Right renal cortex interstitium (tissue), 3 donors: ENCODE measurements around the gene FARP1. TPM values are rescaled to one million over a fixed set of nuclear protein-coding genes. Genes with fewer than 3 reads are reported as not detected.

Source experiments
- DNase-seq, 3 donors: peaks; one replicate each; pipeline ENCODE4 v3.0.0-alpha.2; 2013; ENCODE audit warnings: low read depth in 3 of 3, low spot score in 2 of 3
- polyA plus RNA-seq, 3 donors: library from polyadenylated mRNA; unstranded; fragments of 120-200 nt; gene quantifications; one replicate each; pipeline ENCODE4 v1.2.1, GENCODE V29; 2013; ENCODE audit not compliant: insufficient read length in 3 of 3

The FARP1 gene
- polyA plus RNA-seq, 3 donors: 256 to 276 (median 265) TPM

DNA sequence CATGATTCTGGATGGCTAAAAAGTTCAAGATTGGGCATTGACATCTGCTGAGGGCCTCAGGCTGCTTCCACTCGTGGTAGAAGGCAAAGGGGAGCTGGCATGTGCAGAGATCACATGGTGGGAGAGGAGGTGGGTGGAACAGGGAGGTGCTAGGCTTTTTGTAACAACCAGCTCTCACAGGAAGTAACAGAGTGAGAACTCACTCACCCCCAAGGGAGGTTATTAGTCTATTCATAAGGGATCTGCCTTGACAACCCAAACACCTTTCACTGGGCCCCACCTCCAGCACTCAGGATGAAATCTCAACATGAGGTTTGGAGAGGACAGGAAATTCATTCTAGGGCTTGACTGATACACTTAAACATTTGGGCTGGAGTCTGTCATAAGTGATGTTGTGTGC lies 231.9 kb downstream of the FARP1 start:
- no peak for DNase-seq

DNA sequence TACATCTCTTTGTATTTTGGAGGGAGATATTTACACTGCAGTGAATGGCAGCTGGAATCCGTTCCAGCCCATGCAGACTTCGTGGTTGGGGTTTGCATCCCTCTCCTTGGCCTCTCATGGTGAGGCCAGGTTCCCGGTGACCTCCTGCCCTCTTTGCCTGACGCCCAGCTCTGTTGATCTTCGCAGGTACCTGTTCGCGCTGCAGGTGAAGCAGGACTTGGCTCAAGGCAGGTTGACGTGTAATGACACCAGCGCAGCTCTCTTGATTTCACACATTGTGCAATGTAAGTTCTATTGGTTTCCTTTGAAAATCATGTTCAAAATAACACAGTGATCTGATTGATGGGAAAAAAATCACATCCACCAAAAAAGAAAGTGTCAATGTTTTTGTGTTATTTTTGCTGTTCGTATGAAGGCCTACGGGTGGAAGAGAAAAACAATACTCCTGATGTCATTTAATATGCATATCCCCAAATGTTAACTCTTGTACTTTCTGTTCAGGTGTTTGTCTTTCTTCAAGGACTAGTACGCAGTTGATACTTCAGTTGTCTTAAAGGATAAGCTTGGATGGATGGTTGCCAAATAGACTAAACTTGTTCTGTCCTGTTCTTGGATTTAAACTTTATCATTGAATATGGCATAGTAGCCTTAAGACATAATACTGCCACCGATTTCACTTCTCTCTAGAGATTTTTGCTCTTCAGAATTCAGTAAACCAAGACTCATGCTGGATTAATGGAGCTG lies 234.9 kb downstream of the FARP1 start:
- DNase-seq: no peak

DNA sequence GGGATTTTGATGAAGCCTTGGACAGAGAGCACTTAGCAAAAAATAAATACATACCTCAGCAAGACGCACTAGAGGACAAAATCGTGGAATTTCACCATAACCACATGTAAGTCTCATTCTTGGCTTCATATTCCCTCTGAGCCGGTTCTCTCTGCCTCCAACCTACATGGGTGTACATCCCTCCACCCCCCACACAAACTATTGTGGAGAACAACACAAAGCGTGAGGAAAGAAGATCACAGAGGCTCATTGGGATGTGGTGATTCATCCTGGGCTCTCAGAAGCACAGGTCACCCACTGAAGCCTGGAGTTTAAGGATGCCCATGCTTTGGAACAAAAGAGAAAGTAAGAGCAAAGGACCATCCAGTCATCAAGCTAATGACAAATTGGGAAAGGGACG lies 241.8 kb downstream of the FARP1 start:
- no peak for DNase-seq

DNA sequence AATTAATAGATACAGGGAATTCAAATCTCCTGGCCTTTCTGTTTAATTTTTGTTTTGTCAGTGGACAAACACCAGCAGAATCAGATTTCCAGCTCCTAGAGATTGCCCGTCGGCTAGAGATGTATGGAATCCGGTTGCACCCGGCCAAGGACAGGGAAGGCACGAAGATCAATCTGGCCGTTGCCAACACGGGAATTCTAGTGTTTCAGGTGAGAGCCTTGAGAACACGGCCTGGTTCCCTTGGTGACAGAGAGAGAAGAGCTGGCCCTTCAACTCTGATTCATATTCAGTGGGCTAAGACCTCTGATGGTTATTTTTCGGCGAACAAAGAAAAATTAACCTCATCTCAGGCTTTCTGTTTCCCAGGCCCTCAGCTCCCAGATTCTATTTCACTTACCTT lies 242.7 kb downstream of the FARP1 start:
- DNase-seq: no peak

DNA sequence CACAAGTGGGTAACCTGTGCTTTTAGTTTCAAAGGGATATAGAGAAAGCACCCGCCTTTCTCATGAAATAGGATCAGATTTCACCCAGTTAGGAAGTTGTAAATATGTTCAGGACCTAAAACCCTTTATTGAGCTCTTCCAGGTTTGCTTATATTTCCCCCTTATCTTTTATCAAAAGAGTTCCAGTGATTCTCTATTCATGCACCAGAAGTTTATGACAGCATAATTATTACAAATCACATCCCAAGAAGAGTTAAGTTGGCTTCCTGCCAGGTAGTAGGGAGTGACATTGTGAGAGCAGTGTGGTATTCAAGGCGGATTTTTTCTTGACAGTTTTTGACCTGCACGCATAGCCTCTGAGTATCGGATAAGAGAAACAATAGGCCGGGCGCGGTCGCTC lies 243.7 kb downstream of the FARP1 start:
- DNase-seq: no peak

DNA sequence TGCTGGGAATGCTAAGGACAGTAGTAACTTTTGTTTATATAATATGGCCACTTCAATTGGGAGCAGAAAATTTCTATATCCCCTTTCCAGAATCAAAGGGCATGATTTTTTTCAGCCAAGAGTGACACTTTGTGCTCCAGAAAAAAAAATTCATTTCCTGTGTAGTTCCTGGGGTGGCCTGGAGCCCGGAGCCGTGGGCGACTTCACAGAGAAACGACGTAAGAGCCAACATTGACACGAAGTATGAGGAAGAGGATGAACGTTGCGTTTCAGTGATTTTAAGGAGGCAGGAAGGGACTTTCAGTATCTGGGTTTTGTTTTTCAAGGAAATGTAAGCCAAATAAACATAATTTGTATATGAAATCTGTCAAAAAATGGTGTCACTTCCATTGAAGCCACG lies 246.4 kb downstream of the FARP1 start:
- no peak for DNase-seq

DNA sequence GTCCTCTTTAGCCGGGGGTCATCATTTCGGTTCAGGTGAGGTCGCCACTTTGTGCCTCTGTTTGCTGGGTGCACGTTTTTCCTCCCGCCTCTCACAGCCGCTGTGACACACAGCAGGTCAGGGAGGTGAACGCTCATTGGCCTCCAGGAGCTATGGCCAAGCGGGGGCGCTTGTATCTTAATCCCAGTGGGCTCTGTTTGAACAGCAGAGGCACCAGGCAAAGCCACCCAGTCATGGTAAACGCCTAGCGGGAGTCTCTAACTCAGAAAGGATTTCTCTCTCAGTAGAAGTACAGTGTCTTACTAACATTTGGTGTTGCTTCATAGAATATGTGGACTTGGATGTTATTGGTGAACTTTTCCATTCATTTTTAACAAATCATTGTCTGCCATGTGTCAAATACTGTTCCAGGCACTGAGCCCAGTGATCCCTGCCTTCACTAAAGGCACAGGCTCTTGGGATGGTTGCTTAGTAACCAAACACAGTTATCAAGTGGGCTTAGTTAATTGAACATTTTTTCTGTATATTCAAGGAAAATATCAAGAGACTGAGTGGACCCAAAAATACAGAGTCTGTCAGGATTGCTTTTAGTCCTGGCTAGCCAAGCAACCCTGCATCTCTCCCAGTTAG lies 247.3 kb downstream of the FARP1 start:
- no peak for DNase-seq

DNA sequence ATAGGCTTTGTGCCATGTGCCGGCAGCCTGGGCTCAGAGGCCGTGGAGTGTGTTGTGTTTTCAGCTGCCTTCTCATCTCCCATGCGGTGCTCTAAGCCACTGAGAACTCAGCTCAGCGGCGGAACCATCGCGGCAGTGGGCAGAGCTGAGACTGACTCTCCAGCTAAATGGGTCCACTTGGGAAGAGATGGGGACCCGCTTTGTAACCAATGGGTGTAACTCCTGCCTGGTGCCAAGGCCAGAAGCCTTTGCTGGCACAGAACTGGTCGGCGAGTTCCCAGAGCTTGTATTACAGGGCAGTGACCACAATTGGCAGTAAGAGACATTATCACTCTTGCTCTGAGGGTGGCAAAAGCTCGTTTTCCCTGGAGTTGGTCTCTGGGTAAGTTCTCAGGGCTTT lies 251.0 kb downstream of the FARP1 start:
- no peak for DNase-seq

DNA sequence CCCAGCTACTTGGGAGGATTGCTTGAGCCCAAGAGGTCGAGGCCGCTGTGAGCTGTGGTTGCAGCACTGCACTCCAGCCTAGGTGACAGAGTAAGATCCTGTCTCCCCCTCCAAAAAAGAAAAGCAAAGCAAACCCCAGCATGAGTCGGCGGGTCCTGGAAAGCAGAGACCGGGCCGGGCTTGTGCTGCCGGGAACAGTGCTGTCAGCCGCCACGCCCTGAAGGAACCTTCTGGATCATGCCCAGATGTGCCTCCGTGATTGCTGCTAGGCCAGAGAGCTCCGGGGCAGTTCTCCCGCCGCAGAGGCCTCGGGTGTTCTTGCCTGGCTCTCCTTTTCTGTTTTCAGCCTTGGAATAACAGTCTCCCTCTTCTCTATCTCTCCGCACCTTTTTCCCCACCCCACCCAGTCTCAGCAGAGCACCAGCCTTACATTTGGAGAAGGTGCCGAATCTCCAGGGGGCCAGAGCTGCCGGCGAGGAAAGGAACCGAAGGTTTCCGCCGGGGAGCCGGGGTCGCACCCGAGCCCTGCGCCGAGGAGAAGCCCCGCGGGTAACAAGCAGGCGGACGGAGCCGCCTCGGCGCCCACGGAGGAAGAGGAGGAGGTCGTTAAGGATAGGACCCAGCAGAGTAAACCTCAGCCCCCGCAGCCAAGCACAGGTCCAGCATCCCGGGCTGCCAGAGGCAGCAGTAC lies 252.1 kb downstream of the FARP1 start:
- no peak for DNase-seq

DNA sequence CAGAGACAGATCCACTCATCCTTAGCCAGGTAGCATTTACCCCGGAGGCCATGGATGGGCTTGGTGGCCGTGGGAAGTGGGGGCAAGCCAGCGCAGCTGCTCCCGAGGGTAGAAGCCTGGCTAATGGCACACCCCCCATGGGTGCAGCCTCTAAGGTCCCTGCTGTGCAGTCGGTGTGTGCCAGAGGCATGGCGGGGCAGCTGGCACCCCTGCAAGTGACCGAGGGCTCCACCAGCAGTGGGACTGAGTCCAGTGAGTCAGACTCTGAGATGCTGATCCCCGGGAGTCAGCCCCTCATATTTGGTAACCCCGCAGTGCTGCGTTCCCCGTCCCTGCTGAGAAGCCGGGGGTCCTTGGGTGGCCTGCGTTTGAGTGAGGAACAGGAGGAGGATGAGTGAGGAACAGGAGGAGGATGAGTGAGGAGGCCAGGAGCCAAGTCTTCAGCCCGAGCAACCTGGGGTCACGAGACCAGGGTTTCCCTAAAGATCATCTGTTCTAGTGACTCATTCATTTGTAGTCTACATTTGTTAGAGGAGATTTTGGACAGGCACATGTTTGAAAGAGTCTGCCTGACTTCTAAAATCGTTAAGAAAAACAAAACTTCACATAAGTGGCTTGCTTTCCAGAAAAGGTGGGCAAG lies 253.3 kb downstream of the FARP1 start:
- no peak for DNase-seq

DNA sequence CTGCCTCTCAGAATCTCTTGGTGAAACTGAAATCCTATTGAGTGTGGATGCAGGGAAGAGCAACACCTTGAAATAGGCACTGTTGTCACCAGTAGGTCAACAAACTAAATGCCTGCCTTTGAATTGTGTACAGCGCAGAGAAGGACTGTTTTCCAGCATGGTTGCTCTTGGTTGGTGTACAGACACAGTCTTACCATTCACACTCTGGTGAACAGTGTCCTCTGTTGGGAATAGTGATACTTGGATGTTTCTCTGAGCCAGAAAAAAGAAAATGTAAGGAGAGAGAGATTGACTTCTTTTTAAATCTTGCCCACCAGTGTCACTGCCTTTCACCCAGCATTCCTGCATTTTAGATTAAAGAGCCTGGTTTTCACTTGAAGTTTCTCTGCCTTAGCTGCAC lies 254.3 kb downstream of the FARP1 start:
- DNase-seq: no peak

DNA sequence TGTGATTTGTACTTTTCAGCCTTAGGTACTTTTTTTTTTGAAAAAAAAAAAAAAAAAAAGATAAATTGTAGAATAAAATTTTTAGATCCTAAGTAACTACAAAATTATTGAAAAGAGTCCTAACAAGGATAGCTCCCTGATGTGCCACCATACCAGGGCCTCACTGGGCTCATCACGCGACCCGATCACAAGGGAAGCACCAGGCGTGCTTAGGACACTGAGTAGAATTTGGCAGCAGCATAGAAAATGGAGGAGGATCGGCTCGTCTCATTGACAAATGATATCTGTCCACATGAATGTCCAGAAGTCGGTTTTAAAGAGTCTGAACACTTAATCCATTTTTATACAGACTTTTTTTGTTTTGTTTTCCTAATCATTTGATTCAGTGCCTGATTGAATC lies 255.0 kb downstream of the FARP1 start:
- DNase-seq: no peak

DNA sequence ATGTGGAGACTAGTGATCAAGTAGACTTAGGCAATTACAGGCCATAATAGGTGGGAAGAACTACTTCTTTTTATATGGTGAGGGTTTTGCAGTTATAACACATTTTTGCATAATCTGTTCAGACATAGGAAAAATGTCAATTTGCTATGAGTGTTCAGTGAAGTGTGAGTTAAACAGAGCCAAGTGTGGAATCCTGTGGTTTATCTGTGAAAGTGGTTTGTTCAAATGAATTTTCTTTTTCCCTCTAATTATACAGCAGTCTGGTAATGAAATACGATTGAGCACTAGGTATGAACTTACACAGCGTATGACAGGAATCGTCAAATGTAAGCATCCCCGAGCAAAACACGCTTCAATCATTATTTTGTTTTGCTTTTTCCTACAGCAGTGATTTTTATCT lies 255.7 kb downstream of the FARP1 start:
- no peak for DNase-seq

DNA sequence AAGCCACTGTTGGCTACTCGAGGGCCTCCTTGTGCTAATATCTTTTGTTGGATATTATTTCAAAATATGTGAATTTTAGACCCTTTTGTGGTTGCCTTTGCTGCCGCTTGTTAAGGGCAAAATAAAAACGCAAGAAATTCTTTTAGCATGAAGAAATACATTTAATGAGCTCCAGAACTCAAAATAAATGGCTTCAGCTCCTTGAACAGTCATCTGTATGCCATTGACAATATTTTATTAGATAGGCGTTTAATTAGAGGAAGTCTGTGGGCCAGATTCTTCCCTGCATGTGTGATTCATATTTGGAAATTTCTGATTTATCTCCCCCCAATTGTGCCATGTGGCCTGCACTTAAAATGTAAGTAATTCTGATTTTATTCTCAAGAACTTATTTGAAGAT lies 256.9 kb downstream of the FARP1 start:
- DNase-seq: no peak

DNA sequence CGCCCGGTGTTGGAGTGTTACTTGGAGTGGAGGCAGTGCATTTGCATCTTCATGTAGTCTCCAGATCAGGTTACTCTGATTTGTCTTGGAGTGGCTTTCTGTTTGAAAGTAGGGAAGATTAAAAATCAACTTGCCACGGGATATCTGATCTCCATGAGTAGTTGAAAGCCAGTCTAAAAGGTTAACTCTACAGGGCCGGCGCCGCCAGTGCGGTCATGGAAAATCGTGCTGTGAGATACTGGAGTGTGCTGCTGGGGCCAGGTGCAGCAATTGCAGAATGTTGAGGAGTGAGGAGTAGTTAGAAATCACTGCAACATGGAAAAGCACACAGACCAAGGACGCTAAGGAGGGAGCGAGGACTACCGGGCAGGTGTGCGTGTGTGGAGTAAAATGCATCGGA lies 259.0 kb downstream of the FARP1 start:
- DNase-seq: no peak

DNA sequence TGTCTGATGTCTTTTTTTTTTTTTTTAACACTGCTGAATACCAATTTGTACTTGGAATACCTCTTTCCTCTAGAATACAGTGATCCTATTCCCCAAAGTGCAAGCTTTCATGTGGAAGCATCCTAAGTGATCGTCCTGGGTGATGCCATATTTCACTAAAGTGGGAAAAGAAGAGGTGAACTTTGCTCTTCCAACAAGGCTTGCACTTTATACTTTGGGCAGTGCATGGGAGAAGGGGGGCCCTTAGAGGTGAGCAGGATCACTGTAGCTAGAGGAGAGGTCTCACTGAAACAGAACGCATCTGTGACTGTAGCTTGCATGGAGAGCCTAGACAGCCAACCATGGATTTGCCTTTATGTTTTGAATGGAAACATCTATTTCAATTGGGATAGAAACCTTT lies 260.2 kb downstream of the FARP1 start:
- no peak for DNase-seq

DNA sequence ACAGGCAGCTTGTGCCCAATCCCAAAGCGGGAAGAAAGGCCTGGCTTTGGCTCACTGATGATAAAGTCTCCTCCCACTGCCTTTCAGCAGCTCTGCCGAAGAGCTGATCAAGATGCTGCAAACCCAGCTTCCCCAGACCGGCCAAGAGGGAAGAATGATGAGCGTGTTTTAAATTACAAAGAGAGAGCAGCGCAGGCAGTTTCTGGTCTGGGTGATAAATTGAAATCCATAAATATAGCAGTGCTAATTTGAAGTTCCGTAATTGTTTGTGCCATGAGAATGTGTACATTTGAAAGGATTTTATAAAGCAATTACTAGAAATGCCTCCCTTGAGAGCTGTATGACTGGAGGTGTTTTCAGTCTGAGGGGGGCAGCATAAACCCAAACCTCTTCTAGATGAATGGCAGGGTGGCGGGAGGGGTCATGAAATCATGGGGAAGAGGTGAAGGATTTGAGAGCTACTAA lies 262.2 kb downstream of the FARP1 start:
- no peak for DNase-seq

DNA sequence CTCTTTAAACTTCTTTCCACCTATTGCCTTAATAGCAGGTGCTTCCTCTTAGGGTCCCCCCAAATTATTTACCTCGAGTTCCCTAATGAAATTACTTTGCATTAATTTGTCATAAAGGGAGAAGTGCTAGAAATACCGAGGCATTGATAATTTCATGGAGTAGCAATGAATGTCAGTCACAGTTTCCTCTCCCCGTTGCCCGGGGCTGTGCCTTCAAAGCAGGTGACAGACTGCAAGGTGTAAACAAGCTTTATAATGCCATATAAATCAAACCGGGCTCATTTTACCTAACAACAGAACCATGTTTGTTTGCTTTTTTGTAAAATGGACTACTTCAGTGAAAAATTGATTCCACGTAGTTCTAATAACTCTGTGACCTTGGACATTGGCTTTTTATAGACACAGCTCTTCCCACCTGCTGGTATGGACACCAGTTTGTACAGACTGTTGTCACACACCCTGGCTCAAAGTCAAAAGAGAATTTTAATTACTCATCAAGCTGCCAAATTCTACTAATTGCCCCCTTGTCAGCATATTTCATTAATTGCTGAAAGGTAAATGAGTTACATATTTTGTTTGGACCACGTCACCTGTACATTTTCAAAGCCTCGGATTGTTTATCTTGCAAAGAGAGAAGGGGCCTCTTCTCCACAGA lies 262.9 kb downstream of the FARP1 start:
- no peak for DNase-seq

DNA sequence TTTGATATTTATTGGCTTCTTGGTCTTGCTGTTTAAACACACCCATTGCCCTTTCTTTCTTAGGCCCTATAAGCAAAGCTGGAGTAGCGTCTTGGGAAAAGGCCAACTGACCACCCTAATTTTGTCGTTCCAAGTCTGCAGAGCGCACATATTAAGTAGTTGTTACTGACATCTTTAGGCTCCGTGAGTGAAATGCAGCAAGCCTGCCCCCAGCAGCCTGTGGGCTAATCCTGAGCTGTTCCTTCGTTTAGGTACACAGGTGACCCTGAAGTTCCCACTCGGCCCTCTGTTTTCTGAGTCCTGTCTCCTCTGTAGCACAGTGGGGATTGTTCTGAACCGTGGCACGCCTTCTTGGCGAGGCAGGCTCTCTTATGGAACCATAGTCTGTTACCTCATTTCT lies 263.5 kb downstream of the FARP1 start:
- no peak for DNase-seq

DNA sequence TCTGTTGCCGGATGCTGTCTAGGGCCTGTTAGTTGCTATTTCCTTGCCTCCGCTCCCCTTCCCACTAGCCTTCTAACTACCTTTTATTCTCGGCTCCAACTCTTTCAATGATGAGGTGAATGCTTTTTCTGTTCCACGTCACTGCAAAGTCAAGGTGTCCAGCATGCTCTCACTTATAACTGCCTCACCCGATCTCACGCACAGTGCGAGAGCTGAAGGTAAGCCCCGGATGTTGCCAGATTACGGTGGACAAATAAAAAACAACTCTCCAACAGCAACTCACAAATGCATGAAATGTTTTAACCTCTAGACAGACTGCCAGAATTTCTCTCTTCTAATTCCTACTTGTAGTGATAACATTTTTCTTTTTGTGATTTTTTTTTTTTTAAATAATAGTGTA lies 264.1 kb downstream of the FARP1 start:
- DNase-seq: no peak

DNA sequence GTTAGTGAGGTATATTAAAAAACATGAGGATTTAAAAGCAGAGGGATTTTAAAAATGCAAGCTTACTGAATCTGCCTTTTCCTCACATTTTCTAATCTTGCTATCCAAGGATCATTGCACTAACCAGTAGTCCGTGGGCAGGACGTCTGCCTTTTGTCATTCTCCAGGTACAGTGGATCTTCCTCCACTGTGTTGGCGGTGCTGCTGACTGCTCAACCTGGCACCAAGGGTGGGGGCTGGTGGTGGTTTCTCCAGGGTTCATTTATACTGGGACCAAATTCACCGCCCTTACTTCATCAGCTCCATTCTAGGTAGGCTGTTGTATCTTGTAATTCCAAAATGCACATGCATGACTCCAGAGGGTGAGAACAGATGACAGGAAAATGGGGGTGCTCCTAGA lies 264.7 kb downstream of the FARP1 start:
- DNase-seq: no peak
